AG10803 (cell line): Measurements from ENCODE around the gene CCDC148.

Experiments
- DNase-seq: peaks from one replicate; pipeline ENCODE4 v3.0.0; 2010; ENCODE audit warnings: low read depth
- H3K4me3 ChIP-seq: 2 replicates; pipeline ENCODE4 v1.5.1; 2011; ENCODE audit warnings: mild to moderate bottlenecking, low read length, control low read depth
- TF ChIP-seq, protein P1 (sequence below): conservative IDR thresholded peaks from 2 replicates; pipeline ENCODE4 v1.5.1; 2011; ENCODE audit warnings: mild to moderate bottlenecking, low read length, control low read depth, inconsistent platforms

The CCDC148 gene

DNA sequence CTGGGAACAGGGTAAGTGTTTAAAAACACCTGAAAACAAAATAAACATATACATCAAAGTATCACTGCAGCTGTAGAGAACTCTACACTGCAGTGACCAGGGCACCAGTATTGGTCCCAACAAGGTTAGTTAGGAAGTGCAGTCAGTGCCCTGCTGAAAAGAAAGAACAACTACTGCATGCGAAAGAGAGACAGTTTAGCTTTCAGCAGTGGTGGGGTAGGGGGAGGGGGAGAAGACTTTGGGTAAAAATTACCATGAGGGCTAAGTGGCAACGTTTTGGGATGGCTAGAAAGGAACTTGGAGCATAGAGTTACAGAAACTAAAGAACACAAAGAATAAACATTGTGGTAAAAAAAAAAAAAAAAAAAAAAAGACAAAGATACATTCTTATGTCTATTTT lies 242.8 kb downstream of the CCDC148 start:
- TF ChIP-seq, protein P1, sequence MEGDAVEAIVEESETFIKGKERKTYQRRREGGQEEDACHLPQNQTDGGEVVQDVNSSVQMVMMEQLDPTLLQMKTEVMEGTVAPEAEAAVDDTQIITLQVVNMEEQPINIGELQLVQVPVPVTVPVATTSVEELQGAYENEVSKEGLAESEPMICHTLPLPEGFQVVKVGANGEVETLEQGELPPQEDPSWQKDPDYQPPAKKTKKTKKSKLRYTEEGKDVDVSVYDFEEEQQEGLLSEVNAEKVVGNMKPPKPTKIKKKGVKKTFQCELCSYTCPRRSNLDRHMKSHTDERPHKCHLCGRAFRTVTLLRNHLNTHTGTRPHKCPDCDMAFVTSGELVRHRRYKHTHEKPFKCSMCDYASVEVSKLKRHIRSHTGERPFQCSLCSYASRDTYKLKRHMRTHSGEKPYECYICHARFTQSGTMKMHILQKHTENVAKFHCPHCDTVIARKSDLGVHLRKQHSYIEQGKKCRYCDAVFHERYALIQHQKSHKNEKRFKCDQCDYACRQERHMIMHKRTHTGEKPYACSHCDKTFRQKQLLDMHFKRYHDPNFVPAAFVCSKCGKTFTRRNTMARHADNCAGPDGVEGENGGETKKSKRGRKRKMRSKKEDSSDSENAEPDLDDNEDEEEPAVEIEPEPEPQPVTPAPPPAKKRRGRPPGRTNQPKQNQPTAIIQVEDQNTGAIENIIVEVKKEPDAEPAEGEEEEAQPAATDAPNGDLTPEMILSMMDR, result no peak
- no peak overlapping the region for H3K4me3 ChIP-seq
- DNase-seq, result no peak

DNA sequence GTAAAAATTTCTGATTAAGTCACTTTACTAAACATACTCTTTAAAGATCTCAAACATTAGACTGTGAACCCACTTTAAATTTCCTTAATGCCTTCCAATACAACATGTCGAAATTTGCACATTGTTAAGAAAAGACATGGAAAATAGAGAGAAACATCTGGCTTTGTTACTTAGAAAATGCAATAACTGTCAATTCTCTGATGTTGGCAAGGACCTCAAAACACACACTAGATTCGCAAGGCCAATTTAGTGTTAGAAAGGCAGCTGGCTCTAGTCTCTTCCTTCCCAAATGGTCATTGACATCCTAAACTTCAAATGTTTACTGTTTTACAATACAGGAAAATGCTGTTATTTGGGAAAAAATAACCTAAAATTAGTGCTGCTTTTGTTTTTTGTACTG lies 244.3 kb downstream of the CCDC148 start:
- DNase-seq, result no peak
- no peak overlapping the region for H3K4me3 ChIP-seq

DNA sequence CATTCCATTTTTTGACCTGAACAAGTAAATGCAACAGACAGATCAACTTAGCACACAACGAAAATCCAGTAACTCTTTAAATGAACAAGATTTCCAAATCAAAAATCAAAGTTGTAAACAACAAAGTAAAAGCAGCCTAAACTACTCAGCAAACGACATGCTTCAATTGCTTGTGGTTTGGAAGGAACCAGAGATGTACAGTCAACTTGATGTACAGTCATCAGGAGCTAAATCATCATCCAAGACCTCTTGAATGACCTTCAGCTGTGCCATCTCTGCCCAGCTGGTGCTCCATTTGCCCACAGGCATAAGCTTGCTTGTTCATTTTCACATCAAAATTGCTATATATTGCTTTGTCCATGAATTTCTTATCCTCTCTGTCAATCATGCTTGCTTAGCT lies 245.1 kb downstream of the CCDC148 start:
- TF ChIP-seq, protein P1, result no peak
- DNase-seq, result no peak
- no peak overlapping the region for H3K4me3 ChIP-seq

More for the DNA sequence above, 244.3 kb downstream of the CCDC148 start:
- TF ChIP-seq, protein P1, result no peak

DNA sequence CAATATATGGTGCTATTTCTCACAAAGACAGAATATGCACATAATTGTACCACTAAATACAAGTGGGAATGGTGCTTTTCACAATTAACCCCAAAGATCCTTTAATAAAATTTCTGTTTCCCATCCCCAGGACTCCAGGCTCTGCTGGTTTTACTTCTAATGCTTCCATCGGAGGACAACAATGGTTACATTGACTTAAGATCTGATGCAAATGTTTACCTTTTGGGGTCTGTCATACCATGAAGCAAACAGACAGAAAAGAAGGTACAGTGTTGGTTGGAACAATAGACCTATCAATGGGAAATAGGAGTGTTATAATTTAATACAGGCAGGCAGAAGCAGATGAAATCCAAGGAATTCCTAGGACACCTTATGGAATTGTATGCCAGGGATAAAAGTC lies 249.2 kb downstream of the CCDC148 start:
- DNase-seq, result no peak
- TF ChIP-seq, protein P1, result no peak
- H3K4me3 ChIP-seq, result no peak overlapping the region

DNA sequence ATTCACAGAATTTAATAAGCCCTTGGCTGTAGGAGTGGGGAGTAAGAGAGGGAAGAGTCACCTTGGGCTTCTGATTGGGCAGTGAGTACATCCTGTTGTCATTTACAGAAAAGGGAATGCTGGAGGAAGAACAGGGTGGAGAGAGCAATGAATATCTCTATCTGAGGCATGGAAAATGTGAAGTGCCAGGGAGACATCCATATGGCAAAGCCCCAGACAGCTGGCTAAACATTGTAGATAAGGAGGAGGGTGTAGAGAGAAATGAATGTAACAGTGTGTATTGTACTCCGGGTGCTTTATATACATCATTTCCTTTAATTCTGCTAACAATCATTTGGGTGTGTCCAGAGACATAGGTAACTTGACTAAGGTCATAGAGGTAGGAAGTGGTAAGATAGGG lies 251.3 kb downstream of the CCDC148 start:
- DNase-seq, result no peak
- TF ChIP-seq, protein P1, result no peak
- no peak overlapping the region for H3K4me3 ChIP-seq

DNA sequence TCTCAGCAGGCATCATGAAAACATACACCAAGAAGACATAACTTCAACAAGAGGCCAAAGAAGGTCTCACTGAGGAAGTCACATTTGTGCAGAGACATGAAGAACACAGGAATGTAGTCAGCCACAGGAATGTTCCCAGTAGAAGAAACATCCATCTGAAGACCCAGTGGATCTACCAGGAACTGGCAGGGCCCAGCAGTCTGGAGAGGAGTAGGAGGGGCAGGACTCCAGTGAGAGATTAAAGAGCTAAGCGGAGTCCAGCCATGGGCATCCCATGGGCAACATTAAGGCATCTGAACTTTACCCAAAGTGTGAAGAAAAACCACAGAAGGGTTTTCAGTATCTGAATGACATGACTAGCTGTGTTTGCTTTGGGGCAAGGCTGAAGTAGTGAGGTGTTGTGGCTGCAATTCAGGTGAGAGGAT lies 251.8 kb downstream of the CCDC148 start:
- TF ChIP-seq, protein P1, result no peak
- no peak overlapping the region for H3K4me3 ChIP-seq
- peak; percentile 17 for DNase-seq

DNA sequence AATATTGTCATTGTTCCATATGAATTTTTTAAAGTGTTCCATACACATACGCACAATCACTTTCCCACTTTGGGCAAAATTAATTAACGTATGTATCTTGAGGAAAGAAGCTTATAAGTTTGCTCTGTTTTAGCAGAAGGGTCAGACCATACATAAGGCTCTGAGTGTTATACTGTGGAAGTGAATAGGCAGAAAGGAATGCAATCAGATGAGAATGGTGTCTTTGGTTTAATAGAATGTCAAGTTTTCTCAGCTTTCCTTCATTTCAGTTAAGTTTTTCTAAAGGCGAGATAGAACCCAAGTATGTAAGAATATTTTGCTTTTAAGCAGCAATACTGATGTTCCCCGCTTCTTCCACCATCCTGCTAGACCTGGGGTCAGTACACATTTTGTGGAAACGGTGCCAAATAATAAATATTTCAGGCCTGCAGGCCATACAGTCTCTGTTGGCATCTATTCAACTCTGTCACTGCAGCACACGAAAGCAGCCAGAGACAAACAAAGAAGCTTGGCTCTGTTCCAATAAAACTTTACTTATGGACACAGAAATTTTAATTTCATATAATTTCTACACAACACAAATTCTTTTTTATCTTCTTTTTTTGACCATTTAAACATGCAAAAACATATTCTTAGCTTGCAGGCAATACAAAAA lies 254.3 kb downstream of the CCDC148 start:
- no peak overlapping the region for H3K4me3 ChIP-seq
- TF ChIP-seq, protein P1, result no peak
- DNase-seq, result no peak
